HCT116 (cell line): Measurements from ENCODE around the gene B3GNT4. TPM values are rescaled to one million over a fixed set of nuclear protein-coding genes. Genes with fewer than 3 reads are reported as not detected.

Source experiments
- ATAC-seq: fragments of 200-7000 bp; cut with Tn5 transposase; 2 replicates; pipeline ENCODE4 v1.9.1; 2020; ENCODE audit warnings: mild to moderate bottlenecking, moderate library complexity
- BruUV-seq: library from RNA; stranded (reverse); fragments of 400-500 nt; replicated peaks from 2 replicates; lab custom pipeline; 2021; lab: Mats Ljungman, UMichigan
- CTCF ChIA-PET: fragments of 300-600 bp; sonication (Branson Sonifier 250); formaldehyde crosslinking; loops from one replicate; lab custom pipeline; 2021; ENCODE audit warnings: antibody characterized with exemption; lab: Charles Lee
- POLR2A ChIA-PET: fragments of 300-600, 350-600 bp; sonication (Branson Sonifier 250); formaldehyde crosslinking; loops from one replicate; lab custom pipeline; 2021; ENCODE audit warnings: antibody characterized with exemption; lab: Charles Lee
- RAD21 ChIA-PET, 2 experiments: fragments of 300-600 bp; sonication (Branson Sonifier 250); formaldehyde crosslinking; loops; one replicate each; lab custom pipeline; 2023; ENCODE audit warnings: low total read pairs in 2 of 2; ENCODE audit not compliant: uncharacterized antibody in 2 of 2, unreplicated experiment in 2 of 2, low non-redundant PET in 1 of 2; lab: Charles Lee
- DNase-seq: peaks from one replicate; pipeline ENCODE4 v3.0.0-alpha.2; 2010; ENCODE audit warnings: low read depth, low spot score
- H2AFZ ChIP-seq: fragments of 200-600 bp; shearing (Covaris generic), sonication (generic); 2 replicates; pipeline ENCODE4 v1.6.1; 2017; ENCODE audit warnings: low read depth, mixed run types, mixed read lengths, antibody characterized with exemption, low read length; ENCODE audit not compliant: poor library complexity, severe bottlenecking
- H3K27ac ChIP-seq: 2 replicates; pipeline ENCODE4 v1.5.1; 2012; ENCODE audit warnings: low read depth, low read length
- H3K27me3 ChIP-seq: fragments of 200-600 bp; sonication (generic); 2 replicates; pipeline ENCODE4 v1.6.1; 2016; ENCODE audit warnings: mixed run types, low read length, mixed read lengths; ENCODE audit not compliant: insufficient read depth
- H3K36me3 ChIP-seq, 2 experiments: fragments of 200-500 bp in 1 of 2; fragments of 200-600 bp in 1 of 2; sonication (Bioruptor generic) in 1 of 2; sonication (generic) in 1 of 2; 2 replicates each; pipeline versions ENCODE4 v1.5.1 to v1.6.1; 2014 to 2016; ENCODE audit warnings: low read length in 2 of 2, inconsistent platforms in 1 of 2, mixed read lengths in 1 of 2, mixed run types in 1 of 2; ENCODE audit not compliant: insufficient read depth in 2 of 2, control insufficient read depth in 1 of 2
- H3K4me1 ChIP-seq, 2 experiments: fragments of 200-600 bp in 1 of 2; sonication (generic) in 1 of 2; 2 replicates each; pipeline versions ENCODE4 v1.5.1 to v1.6.1; 2012 to 2017; ENCODE audit warnings: low read length in 2 of 2, inconsistent platforms in 1 of 2, mild to moderate bottlenecking in 1 of 2, mixed read lengths in 1 of 2, mixed run types in 1 of 2, moderate library complexity in 1 of 2; ENCODE audit not compliant: insufficient read depth in 2 of 2, control insufficient read depth in 1 of 2
- H3K4me2 ChIP-seq: fragments of 200-600 bp; sonication (generic); 2 replicates; pipeline ENCODE4 v1.6.1; 2017; ENCODE audit warnings: mixed run types, low read length, mixed read lengths
- H3K4me3 ChIP-seq, 2 experiments: fragments of 200-600 bp in 1 of 2; sonication (generic) in 1 of 2; replicated peaks in 1 of 2; 2 replicates each; pipeline ENCODE4 v1.5.1; 2011 to 2016; ENCODE audit warnings: low read length in 2 of 2, control low read depth in 1 of 2, low read depth in 1 of 2, mild to moderate bottlenecking in 1 of 2, mixed read lengths in 1 of 2, mixed run types in 1 of 2
- H3K79me2 ChIP-seq: fragments of 200-600 bp; sonication (generic); 2 replicates; pipeline ENCODE4 v1.6.1; 2017; ENCODE audit warnings: mild to moderate bottlenecking, mixed run types, low read length, moderate library complexity, mixed read lengths; ENCODE audit not compliant: insufficient read depth
- H3K9ac ChIP-seq: fragments of 200-600 bp; sonication (generic); 2 replicates; pipeline ENCODE4 v1.6.1; 2016; ENCODE audit warnings: low read length, mixed read lengths
- H3K9me2 ChIP-seq: fragments of 200-600 bp; sonication (generic), shearing (Covaris generic); 2 replicates; pipeline ENCODE4 v1.6.1; 2017; ENCODE audit warnings: mixed run types, mild to moderate bottlenecking, moderate library complexity; ENCODE audit not compliant: insufficient read depth
- H3K9me3 ChIP-seq, 2 experiments: fragments of 200-500 bp in 1 of 2; fragments of 200-600 bp in 1 of 2; sonication (Bioruptor generic) in 1 of 2; sonication (generic) in 1 of 2; 2 replicates each; pipeline ENCODE4 v1.6.1; 2014 to 2017; ENCODE audit warnings: low read length in 2 of 2, mixed read lengths in 2 of 2, inconsistent platforms in 1 of 2, low read depth in 1 of 2, mild to moderate bottlenecking in 1 of 2, mixed run types in 1 of 2, moderate library complexity in 1 of 2; ENCODE audit not compliant: control insufficient read depth in 1 of 2, insufficient read depth in 1 of 2
- H4K20me1 ChIP-seq: fragments of 200-600 bp; sonication (generic), shearing (Covaris generic); 2 replicates; pipeline ENCODE4 v1.6.1; 2017; ENCODE audit warnings: mixed run types, mild to moderate bottlenecking, moderate library complexity; ENCODE audit not compliant: insufficient read depth
- CEBPB ChIP-seq: IDR thresholded peaks from 2 replicates; pipeline ENCODE4 v1.6.1; 2012; ENCODE audit warnings: low read depth
- EGR1 ChIP-seq: IDR thresholded peaks from 2 replicates; pipeline ENCODE4 v1.6.1; 2012; ENCODE audit warnings: low read depth
- ELF1 ChIP-seq: IDR thresholded peaks from 2 replicates; pipeline ENCODE4 v1.6.1; 2012; ENCODE audit warnings: low read depth, borderline replicate concordance
- EZH2 ChIP-seq: fragments of 200-600 bp; sonication (generic); IDR thresholded peaks from 2 replicates; pipeline ENCODE4 v1.6.1; 2017; ENCODE audit warnings: antibody characterized with exemption, mixed run types
- POLR2AphosphoS5 ChIP-seq: IDR thresholded peaks from 2 replicates; pipeline ENCODE4 v1.6.1; 2011; ENCODE audit warnings: mild to moderate bottlenecking, low read depth, low read length, moderate library complexity
- RAD21 ChIP-seq: IDR thresholded peaks from 2 replicates; pipeline ENCODE4 v1.6.1; 2012; ENCODE audit warnings: low read depth, mild to moderate bottlenecking
- SP1 ChIP-seq: IDR thresholded peaks from 2 replicates; pipeline ENCODE4 v1.6.1; 2012; ENCODE audit warnings: low read depth
- TCF7L2 ChIP-seq: IDR thresholded peaks from 2 replicates; pipeline ENCODE4 v1.7.0; 2011; ENCODE audit warnings: borderline replicate concordance, inconsistent platforms; ENCODE audit not compliant: insufficient read depth, insufficient read length; ENCODE audit errors: extremely low read depth
- YY1 ChIP-seq: IDR thresholded peaks from 2 replicates; pipeline ENCODE4 v1.6.1; 2011; ENCODE audit warnings: low read length, low read depth, moderate library complexity, mild to moderate bottlenecking; ENCODE audit not compliant: insufficient replicate concordance; ENCODE audit errors: extremely low read depth
- ZFX ChIP-seq: fragments of 450-650 bp; IDR thresholded peaks from 2 replicates; pipeline ENCODE4 v1.6.1; 2017
- ZNF274 ChIP-seq: fragments of 200-500 bp; sonication (Bioruptor generic); IDR thresholded peaks from 2 replicates; pipeline ENCODE4 v1.6.1; 2014; ENCODE audit warnings: mild to moderate bottlenecking, low read depth, low read length, inconsistent platforms
- intact Hi-C: fragments of 100-400 bp; cut with micrococcal nuclease; formaldehyde crosslinking; loops from 2 replicates; pipeline ENCODE4 v1.10.0; 2022
- total RNA-seq: library from RNA; stranded (reverse); gene quantifications from one replicate; pipeline ENCODE4 v1.2.1, GENCODE V29; 2021; ENCODE audit not compliant: unreplicated experiment
- TF ChIP-seq, protein P1 (sequence below): IDR thresholded peaks from 2 replicates; pipeline ENCODE4 v1.6.1; 2012; ENCODE audit warnings: low read depth
- TF ChIP-seq, protein P2 (sequence below): IDR thresholded peaks from 2 replicates; pipeline ENCODE4 v1.6.1; 2012
- TF ChIP-seq, protein P3 (sequence below): IDR thresholded peaks from 2 replicates; pipeline ENCODE4 v1.6.1; 2012

B3GNT4 gene
- total RNA-seq, 1 experiment from 2014 or later: 7.1 TPM

DNA sequence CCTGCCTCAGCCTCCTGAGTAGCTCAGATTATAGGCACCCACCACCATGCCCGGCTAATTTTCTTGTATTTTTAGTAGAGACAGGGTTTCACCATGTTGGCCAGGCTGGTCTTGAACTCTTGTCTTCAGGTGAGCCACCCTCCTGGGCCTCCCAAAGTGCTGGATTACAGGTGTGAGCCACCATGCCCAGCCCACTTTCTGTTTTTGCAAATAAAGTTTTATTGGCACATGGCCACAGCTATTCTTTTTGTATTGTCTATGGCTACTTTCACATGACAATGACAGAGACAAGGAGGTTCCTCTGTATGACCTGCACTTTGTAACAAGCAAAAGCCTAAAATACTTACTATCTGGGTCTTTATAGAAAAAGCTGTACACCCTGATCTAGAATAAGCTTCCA is 42.0 kb downstream of the B3GNT4 start:
- H3K79me2 ChIP-seq: no peaks in the 10 kb centered on the region
- no peak overlapping the region for H2AFZ ChIP-seq
- H3K9me2 ChIP-seq: no peaks in the 10 kb centered on the region
- H3K4me1 ChIP-seq: no peaks in the 10 kb centered on the region
- no peaks in the 10 kb centered on the region for H3K27me3 ChIP-seq
- H3K4me2 ChIP-seq: no peak overlapping the region
- BruUV-seq: no TSS peak
- DNase-seq (no peak), ATAC-seq (no peak)
- no peak for TF ChIP-seq POLR2AphosphoS5
- no peak for TF ChIP-seq YY1
- TF ChIP-seq ELF1: no peak
- TF ChIP-seq, protein P1, sequence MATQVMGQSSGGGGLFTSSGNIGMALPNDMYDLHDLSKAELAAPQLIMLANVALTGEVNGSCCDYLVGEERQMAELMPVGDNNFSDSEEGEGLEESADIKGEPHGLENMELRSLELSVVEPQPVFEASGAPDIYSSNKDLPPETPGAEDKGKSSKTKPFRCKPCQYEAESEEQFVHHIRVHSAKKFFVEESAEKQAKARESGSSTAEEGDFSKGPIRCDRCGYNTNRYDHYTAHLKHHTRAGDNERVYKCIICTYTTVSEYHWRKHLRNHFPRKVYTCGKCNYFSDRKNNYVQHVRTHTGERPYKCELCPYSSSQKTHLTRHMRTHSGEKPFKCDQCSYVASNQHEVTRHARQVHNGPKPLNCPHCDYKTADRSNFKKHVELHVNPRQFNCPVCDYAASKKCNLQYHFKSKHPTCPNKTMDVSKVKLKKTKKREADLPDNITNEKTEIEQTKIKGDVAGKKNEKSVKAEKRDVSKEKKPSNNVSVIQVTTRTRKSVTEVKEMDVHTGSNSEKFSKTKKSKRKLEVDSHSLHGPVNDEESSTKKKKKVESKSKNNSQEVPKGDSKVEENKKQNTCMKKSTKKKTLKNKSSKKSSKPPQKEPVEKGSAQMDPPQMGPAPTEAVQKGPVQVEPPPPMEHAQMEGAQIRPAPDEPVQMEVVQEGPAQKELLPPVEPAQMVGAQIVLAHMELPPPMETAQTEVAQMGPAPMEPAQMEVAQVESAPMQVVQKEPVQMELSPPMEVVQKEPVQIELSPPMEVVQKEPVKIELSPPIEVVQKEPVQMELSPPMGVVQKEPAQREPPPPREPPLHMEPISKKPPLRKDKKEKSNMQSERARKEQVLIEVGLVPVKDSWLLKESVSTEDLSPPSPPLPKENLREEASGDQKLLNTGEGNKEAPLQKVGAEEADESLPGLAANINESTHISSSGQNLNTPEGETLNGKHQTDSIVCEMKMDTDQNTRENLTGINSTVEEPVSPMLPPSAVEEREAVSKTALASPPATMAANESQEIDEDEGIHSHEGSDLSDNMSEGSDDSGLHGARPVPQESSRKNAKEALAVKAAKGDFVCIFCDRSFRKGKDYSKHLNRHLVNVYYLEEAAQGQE: no peak
- TF ChIP-seq, protein P2, sequence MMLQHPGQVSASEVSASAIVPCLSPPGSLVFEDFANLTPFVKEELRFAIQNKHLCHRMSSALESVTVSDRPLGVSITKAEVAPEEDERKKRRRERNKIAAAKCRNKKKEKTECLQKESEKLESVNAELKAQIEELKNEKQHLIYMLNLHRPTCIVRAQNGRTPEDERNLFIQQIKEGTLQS: no peak
- no peak for TF ChIP-seq EGR1
- no peak for TF ChIP-seq EZH2
- TF ChIP-seq ZNF274: no peak
- TF ChIP-seq SP1: no peak
- no peak for TF ChIP-seq ZFX
- TF ChIP-seq RAD21: no peak
- no peak for TF ChIP-seq TCF7L2
- TF ChIP-seq, protein P3, sequence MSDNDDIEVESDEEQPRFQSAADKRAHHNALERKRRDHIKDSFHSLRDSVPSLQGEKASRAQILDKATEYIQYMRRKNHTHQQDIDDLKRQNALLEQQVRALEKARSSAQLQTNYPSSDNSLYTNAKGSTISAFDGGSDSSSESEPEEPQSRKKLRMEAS: no peak
- no peak for TF ChIP-seq CEBPB
- H3K27ac ChIP-seq: no peak overlapping the region
- ChIA-PET RAD21 (no interaction called here), CTCF (no interaction called here), POLR2A (no interaction called here)
- no peak overlapping the region for H3K4me3 ChIP-seq
- no peaks in the 10 kb centered on the region for H4K20me1 ChIP-seq
- H3K9ac ChIP-seq: no peak overlapping the region
- peaks cover 0 to 2% of the 10 kb centered on the region in 2 experiments; a peak in 2 of 4 replicates for H3K36me3 ChIP-seq
- no peaks in the 10 kb centered on the region for H3K9me3 ChIP-seq
- intact Hi-C loops: no loop called here
